Stimulated activated CD8-positive, alpha-beta memory T cell treated with anti-CD3 and anti-CD28 coated beads, Interleukin-4, amount 100 ng/mL, for 4 hours (primary cell): ENCODE measurements around the gene SKOR1.
A peak's percentile ranks its signal among the peaks of the same experiment; 100 is the strongest.

Experiments
- DNase-seq, 2 donors: peaks; one replicate each; pipeline ENCODE4 v3.0.0-alpha.2; 2020; ENCODE audit warnings: low read depth in 2 of 2, low spot score in 1 of 2

Gene SKOR1

GRCh38 chr15:67850336-67850735 lies 25.0 kb downstream of the SKOR1 start:
- no peak for DNase-seq

- DNase-seq = no peak
These were observed 25.8 kb downstream of the SKOR1 start for GRCh38 chr15:67850994-67851571.

GRCh38 chr15:67852418-67852817 lies 27.1 kb downstream of the SKOR1 start:
- DNase-seq = no peak

GRCh38 chr15:67853454-67853853 lies 28.1 kb downstream of the SKOR1 start:
- DNase-seq = no peak

- no peak for DNase-seq
These were observed 29.0 kb downstream of the SKOR1 start for GRCh38 chr15:67854358-67854757.

- DNase-seq = no peak
These were observed 30.5 kb downstream of the SKOR1 start for GRCh38 chr15:67855842-67856241.

GRCh38 chr15:67857220-67857619 lies 31.9 kb downstream of the SKOR1 start:
- no peak for DNase-seq

GRCh38 chr15:67859331-67859946 lies 34.1 kb downstream of the SKOR1 start:
- DNase-seq = no peak

GRCh38 chr15:67861983-67862382 lies 36.7 kb downstream of the SKOR1 start:
- DNase-seq = no peak

- no peak for DNase-seq
These were observed 37.6 kb downstream of the SKOR1 start for GRCh38 chr15:67862750-67863441.

GRCh38 chr15:67863442-67863987 lies 38.2 kb downstream of the SKOR1 start:
- DNase-seq = peak in 1 of 2 donors; percentile 42

GRCh38 chr15:67865331-67865730 lies 40.0 kb downstream of the SKOR1 start:
- no peak for DNase-seq

- no peak for DNase-seq
These were observed 40.5 kb downstream of the SKOR1 start for GRCh38 chr15:67865766-67866165.

GRCh38 chr15:67869701-67870100 lies 44.4 kb downstream of the SKOR1 start:
- DNase-seq = no peak

GRCh38 chr15:67870868-67871408 lies 45.6 kb downstream of the SKOR1 start:
- DNase-seq = no peak

- DNase-seq = no peak
These were observed 48.5 kb downstream of the SKOR1 start for GRCh38 chr15:67873777-67874176.

GRCh38 chr15:67878712-67879206 lies 53.5 kb downstream of the SKOR1 start:
- DNase-seq = no peak

- DNase-seq = no peak
These were observed 54.3 kb downstream of the SKOR1 start for GRCh38 chr15:67879440-67880129.

- DNase-seq = no peak
These were observed 55.4 kb downstream of the SKOR1 start for GRCh38 chr15:67880651-67881182.

GRCh38 chr15:67882487-67883233 lies 57.4 kb downstream of the SKOR1 start:
- no peak for DNase-seq
